BE2C (cell line): Measurements from ENCODE around the gene MEP1A.
"Not testable (repeated sequence)": the region's sequence is repeated elsewhere in the genome, so short reads cannot be mapped to it uniquely, and the experiment has no call there.

ENCODE experiments used
- DNase-seq: peaks from one replicate; pipeline ENCODE4 v3.0.0-alpha.2; 2020
- H3K27me3 ChIP-seq: fragments of 250-450 bp; sonication (Bioruptor Pico); 2 replicates; pipeline ENCODE4 v1.5.1; 2020; ENCODE audit warnings: mild to moderate bottlenecking
- H3K36me3 ChIP-seq: fragments of 250-450 bp; sonication (Bioruptor Pico); 2 replicates; pipeline ENCODE4 v1.5.1; 2020; ENCODE audit warnings: mild to moderate bottlenecking
- H3K4me1 ChIP-seq: fragments of 250-450 bp; sonication (Bioruptor Pico); 2 replicates; pipeline ENCODE4 v1.5.1; 2020
- H3K4me3 ChIP-seq: 2 replicates; pipeline ENCODE4 v1.5.1; 2011; ENCODE audit warnings: low read depth, low read length
- H3K9me3 ChIP-seq: fragments of 250-450 bp; sonication (Bioruptor Pico); 2 replicates; pipeline ENCODE4 v1.5.1; 2020
- CTCF ChIP-seq: IDR thresholded peaks from 2 replicates; pipeline ENCODE4 v1.5.1; 2012; ENCODE audit warnings: mild to moderate bottlenecking, low read depth, low read length

Gene MEP1A

GRCh38 chr6:46760925-46761324 is 32.3 kb upstream of the MEP1A start:
- no peak for DNase-seq
- Histone ChIP-seq H3K27me3 (no peaks in the 10 kb centered on the region), H3K36me3 (no peaks in the 10 kb centered on the region), H3K4me1 (no peaks in the 10 kb centered on the region), H3K4me3 (no peak overlapping the region), H3K9me3 (no peaks in the 10 kb centered on the region)
- TF ChIP-seq CTCF = no peak

- Histone ChIP-seq H3K4me3 (no peak overlapping the region), H3K9me3 (no peaks in the 10 kb centered on the region), H3K27me3 (no peaks in the 10 kb centered on the region), H3K4me1 (no peaks in the 10 kb centered on the region), H3K36me3 (no peaks in the 10 kb centered on the region)
- no peak for TF ChIP-seq CTCF
- no peak for DNase-seq
Measured at GRCh38 chr6:46763466-46763865, 29.7 kb upstream of the MEP1A start.

GRCh38 chr6:46764280-46764679 is 28.9 kb upstream of the MEP1A start:
- not testable (repeated sequence) for H3K36me3 ChIP-seq, H3K4me1 ChIP-seq, H3K27me3 ChIP-seq, DNase-seq, H3K9me3 ChIP-seq, H3K4me3 ChIP-seq

- Histone ChIP-seq H3K36me3 (no peaks in the 10 kb centered on the region), H3K9me3 (no peaks in the 10 kb centered on the region), H3K4me1 (no peaks in the 10 kb centered on the region), H3K4me3 (no peak overlapping the region), H3K27me3 (no peaks in the 10 kb centered on the region)
- no peak for DNase-seq
- no peak for TF ChIP-seq CTCF
Measured at GRCh38 chr6:46764961-46765360, 28.2 kb upstream of the MEP1A start.

GRCh38 chr6:46772016-46772415 is 21.2 kb upstream of the MEP1A start:
- no peak for TF ChIP-seq CTCF
- Histone ChIP-seq H3K27me3 (no peaks in the 10 kb centered on the region), H3K4me3 (no peak overlapping the region), H3K9me3 (no peaks in the 10 kb centered on the region), H3K4me1 (no peaks in the 10 kb centered on the region), H3K36me3 (no peaks in the 10 kb centered on the region)
- no peak for DNase-seq

GRCh38 chr6:46772762-46773161 is 20.4 kb upstream of the MEP1A start:
- no peaks in the 10 kb centered on the region for H3K4me1 ChIP-seq
- H3K4me3 ChIP-seq = no peak overlapping the region
- no peaks in the 10 kb centered on the region for H3K27me3 ChIP-seq
- TF ChIP-seq CTCF = no peak
- no peaks in the 10 kb centered on the region for H3K36me3 ChIP-seq
- H3K9me3 ChIP-seq = no peaks in the 10 kb centered on the region
- DNase-seq = no peak

- H3K4me1 ChIP-seq = no peaks in the 10 kb centered on the region
- no peaks in the 10 kb centered on the region for H3K27me3 ChIP-seq
- DNase-seq = no peak
- TF ChIP-seq CTCF = no peak
- H3K9me3 ChIP-seq = no peaks in the 10 kb centered on the region
- no peaks in the 10 kb centered on the region for H3K36me3 ChIP-seq
- no peak overlapping the region for H3K4me3 ChIP-seq
Measured at GRCh38 chr6:46773201-46773855, 19.9 kb upstream of the MEP1A start.

- H3K4me3 ChIP-seq, H3K27me3 ChIP-seq, H3K36me3 ChIP-seq, H3K9me3 ChIP-seq, H3K4me1 ChIP-seq: not testable (repeated sequence)
- DNase-seq = peak; percentile 6
Measured at GRCh38 chr6:46774736-46775135, 18.5 kb upstream of the MEP1A start.
